Dendritic cell treated with granulocyte-macrophage colony-stimulating factor and Interleukin-4, amounts not matched to agents 40 ng/mL and 50 ng/mL, for 4 days (primary cell): ENCODE results near the gene NISCH.

ENCODE experiments used
- H3K27ac Mint-ChIP-seq: one replicate; pipeline ENCODE4 v1.8.0; 2022; ENCODE audit warnings: mild to moderate bottlenecking, mixed read lengths
- H3K27me3 Mint-ChIP-seq: one replicate; pipeline ENCODE4 v1.8.0; 2022; ENCODE audit warnings: mild to moderate bottlenecking, mixed read lengths
- H3K36me3 Mint-ChIP-seq: one replicate; pipeline ENCODE4 v1.8.0; 2022; ENCODE audit warnings: low read depth, mixed read lengths
- H3K4me1 Mint-ChIP-seq: one replicate; pipeline ENCODE4 v1.8.0; 2022; ENCODE audit warnings: low read depth, mixed read lengths
- H3K4me3 Mint-ChIP-seq: one replicate; pipeline ENCODE4 v1.8.0; 2022; ENCODE audit warnings: mild to moderate bottlenecking, moderate library complexity, mixed read lengths
- H3K9me3 Mint-ChIP-seq: one replicate; pipeline ENCODE4 v1.8.0; 2022; ENCODE audit warnings: mixed read lengths
- intact Hi-C: fragments of 100-400 bp; cut with micrococcal nuclease; formaldehyde crosslinking; loops from one replicate; pipeline ENCODE4 v1.15.0; 2022

NISCH gene

DNA sequence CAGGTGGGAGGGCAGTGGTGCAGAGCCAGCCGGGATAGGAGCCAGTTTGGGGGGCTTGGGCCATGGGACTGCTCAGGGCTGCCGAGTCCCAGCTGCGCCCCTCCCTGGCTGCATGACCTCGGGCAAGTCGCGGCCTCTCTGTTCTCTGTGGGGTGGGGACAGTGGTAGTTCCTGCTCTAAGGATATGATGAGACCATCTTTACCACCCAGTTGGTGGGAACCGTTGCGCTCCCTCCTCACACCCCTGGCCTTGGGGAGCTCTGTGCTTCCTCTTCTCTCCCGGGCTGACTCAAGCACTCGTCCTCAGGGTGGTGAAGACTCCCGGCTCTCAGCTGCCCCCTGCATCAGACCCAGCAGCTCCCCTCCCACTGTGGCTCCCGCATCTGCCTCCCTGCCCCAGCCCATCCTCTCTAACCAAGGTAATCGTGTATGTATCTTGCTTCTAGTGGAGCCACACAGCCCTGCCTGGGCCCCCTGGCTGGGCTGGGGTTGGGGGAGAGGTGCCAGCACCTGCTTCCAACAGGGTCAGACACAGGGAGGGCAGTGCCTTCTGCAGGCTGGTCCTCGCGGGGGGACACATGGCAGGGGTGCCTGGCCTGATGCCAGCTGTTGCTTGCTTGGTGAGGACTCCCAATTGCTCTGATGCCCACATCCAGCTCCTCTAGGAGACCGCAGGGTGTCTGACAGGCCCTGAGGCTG, 24.6 kb downstream of the NISCH start:
- intact Hi-C loops = no loop called here
- H3K36me3 Mint-ChIP-seq = peaks cover 90% of the 10 kb centered on the region
- H3K27me3 Mint-ChIP-seq = no peaks in the 10 kb centered on the region
- H3K4me3 Mint-ChIP-seq = peak overlapping the region; percentile 63
- peak overlapping the region; percentile 85 for H3K27ac Mint-ChIP-seq
- H3K9me3 Mint-ChIP-seq = no peaks in the 10 kb centered on the region
- H3K4me1 Mint-ChIP-seq = peaks cover 85% of the 10 kb centered on the region

DNA sequence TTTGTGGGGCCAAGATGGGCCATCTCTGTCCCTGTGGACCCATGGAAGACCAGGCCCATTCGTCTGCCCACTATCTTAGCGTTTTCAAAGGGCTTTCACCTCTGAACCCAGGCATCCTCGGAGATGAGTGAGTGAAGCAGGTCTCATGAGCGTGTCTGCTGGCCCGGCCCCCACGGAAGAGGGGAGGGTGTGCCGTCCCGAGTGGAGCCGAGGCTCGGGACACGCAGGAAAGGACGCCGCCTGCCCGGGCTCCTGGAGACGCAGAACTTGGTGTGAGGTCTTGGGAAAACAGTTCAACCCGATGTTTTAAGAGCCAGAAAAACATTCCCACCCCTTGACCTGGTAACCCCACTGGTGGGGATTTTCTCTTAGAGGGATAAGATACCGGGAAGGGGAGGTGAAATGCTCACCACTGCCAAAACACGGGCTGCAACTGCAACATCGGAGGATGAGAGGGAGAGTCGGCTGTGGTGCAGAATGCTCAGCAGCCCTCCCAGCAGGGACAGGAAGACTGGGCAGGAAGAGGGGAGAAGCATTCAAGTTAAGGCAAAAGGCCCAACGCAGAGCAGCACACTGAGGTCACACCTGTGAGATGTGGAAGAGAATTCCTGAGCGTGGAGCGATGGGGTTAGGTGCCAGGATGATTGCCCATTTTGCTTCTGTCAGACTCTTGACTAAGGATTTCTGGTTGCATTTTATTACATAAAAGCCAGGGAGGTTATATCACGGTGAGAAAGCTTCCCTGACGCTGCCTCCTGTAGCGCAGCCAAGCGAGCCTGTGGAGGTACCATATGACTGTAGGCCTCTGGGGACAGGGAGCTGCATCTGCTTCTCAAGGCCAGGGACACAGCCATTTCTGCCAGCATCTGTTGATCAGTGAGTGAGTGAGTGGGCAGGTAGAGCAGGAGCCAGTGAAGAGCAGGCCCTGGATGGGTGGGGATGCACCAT, 25.6 kb downstream of the NISCH start:
- Mint-ChIP-seq H3K4me3 (no peak overlapping the region), H3K9me3 (no peaks in the 10 kb centered on the region), H3K36me3 (peaks cover 92% of the 10 kb centered on the region), H3K27ac (no peak overlapping the region), H3K4me1 (peaks cover 81% of the 10 kb centered on the region), H3K27me3 (no peaks in the 10 kb centered on the region)
- intact Hi-C loops = no loop called here

DNA sequence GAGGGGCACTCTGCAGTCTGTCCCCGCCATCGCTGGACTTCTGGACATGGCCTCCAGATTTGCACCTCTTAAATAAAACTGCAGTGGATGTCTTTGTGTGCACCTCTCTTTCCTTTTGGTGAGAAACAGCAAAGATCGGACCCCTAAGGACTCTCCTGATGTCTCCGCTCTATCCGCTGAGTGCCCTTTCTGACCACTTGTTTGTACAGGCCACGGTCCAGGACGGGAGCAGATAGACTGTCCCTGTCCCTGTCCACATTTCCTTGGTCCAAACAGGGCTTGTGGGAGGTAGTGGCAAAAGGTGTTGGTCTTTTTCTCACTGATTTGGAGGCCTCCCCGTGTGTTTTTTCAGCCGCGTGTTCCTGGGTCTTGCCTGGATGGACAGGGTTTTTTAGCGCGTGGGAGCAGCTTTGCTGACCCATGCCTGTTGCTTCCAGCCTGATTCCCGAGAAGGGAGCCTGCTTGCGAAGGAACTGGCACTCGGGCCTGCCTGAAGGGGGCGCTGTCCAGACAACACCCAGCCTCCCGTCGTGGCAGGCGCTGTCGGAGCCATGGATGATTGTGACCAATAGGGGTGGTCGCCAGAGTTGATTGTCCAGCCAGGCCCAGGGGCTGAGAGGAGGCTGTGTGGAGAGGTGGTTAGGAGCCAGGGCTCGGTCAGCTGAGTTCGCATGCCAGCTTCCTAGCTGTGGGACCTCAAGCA, 26.6 kb downstream of the NISCH start:
- Mint-ChIP-seq H3K36me3 (peaks cover 100% of the 10 kb centered on the region), H3K27me3 (no peaks in the 10 kb centered on the region), H3K9me3 (no peaks in the 10 kb centered on the region), H3K4me3 (no peak overlapping the region), H3K27ac (no peak overlapping the region), H3K4me1 (peaks cover 72% of the 10 kb centered on the region)
- intact Hi-C loops = no loop called here

DNA sequence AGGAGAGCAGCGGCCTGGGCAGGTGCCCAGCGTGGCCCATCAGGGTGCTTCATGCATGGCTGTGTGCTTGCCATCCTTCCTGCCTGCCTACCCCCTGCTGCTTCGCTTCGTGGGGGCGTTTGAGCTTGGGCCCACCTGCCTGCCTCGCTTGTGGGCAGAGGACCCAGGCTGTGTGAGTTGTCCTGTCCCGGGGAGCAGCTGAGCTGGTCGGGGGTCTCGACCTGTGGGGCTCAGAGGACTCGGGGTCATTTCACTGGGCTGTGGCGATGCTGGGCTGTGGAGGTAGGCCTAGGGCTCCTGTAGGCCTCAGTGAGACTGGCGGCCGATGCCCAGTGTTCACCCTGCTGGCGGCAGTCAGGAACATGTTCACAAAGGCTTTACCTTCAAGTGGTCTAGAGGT, 27.7 kb downstream of the NISCH start:
- H3K27me3 Mint-ChIP-seq = no peaks in the 10 kb centered on the region
- no peak overlapping the region for H3K4me3 Mint-ChIP-seq
- intact Hi-C loops = no loop called here
- peaks cover 61% of the 10 kb centered on the region for H3K4me1 Mint-ChIP-seq
- no peak overlapping the region for H3K27ac Mint-ChIP-seq
- peaks cover 100% of the 10 kb centered on the region for H3K36me3 Mint-ChIP-seq
- no peaks in the 10 kb centered on the region for H3K9me3 Mint-ChIP-seq

DNA sequence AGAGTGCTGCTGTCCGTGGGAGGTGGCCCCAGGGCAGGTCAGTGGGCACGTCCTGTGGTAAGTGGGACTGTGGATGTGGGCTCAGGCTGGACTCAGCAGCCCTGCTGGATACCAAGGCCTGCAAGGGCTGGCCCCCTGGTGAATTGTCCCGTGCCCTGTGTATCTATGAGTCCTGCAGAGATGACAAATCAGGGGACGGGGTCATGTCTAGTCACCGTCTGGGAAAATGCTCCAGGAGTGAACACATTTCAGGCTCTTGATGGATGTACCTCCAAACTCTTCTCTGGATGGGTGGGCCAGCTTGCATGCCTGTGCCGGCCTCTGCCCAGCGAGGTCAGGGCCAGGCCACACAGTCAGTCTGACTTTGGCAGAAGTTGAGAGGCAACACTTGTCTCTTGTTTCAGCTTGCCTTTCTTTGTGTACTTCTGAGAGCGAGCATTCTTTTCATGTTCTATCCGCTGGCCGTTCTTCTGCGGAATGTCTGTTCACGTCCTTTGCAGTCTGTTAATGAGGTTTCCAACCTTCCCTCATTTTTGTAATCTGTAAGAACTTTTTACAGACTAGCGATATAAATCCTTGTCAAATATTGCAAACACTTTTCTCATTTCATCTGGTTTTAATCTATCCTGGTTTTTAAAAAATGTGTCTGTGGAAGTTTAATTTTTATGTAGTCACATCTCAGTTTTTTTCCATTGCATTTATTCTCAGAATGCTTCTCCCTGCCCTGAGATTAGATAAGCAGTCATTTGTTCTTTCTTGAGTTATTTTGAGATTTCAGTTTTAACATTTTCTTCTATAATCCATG, 28.4 kb downstream of the NISCH start:
- peaks cover 100% of the 10 kb centered on the region for H3K36me3 Mint-ChIP-seq
- H3K27me3 Mint-ChIP-seq = no peaks in the 10 kb centered on the region
- no peak overlapping the region for H3K4me3 Mint-ChIP-seq
- no peak overlapping the region for H3K27ac Mint-ChIP-seq
- H3K4me1 Mint-ChIP-seq = peaks cover 57% of the 10 kb centered on the region
- intact Hi-C loops = no loop called here
- H3K9me3 Mint-ChIP-seq = no peaks in the 10 kb centered on the region

DNA sequence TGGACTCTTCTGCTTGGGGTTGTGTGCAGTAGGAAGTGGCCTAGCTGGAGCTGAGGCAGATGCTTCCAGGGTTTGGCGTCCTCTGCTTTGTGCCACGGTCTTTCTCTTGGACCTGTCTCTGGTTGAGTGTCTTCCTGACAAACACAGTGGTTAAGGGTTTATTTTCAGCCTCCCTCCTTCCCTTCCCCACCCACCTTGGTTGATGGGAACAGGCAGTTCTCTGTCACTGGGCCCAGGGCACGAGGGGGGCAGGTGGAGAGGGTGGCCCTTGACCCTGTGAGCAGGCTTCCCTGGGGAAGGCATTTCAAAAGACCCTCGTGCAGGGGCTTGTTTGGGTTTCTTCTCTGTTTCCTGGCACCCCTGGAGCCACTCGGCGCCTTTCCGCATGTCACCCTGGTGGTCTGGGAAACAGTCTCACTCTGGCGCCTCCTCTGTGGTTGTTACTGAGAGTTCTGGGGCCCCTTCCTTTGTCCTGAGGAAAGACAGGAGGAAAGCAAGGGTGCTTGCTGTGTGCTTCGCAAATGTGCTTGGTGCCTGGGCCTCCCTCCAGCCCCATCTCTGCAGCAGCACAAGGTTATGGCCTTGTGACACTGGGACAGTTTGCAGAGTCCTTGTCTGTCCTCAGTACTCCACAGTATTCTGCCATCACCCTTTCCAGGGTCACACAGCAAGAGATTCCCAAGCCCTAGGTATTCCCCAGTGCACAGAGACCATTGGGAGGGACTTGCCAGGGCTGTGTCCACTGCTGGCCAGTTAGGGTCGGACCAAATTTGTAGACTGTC, 29.5 kb downstream of the NISCH start:
- intact Hi-C loops = no loop called here
- no peak overlapping the region for H3K4me3 Mint-ChIP-seq
- peaks cover 100% of the 10 kb centered on the region for H3K36me3 Mint-ChIP-seq
- peaks cover 57% of the 10 kb centered on the region for H3K4me1 Mint-ChIP-seq
- H3K27ac Mint-ChIP-seq = peak overlapping the region; percentile 10
- no peaks in the 10 kb centered on the region for H3K27me3 Mint-ChIP-seq
- no peaks in the 10 kb centered on the region for H3K9me3 Mint-ChIP-seq

DNA sequence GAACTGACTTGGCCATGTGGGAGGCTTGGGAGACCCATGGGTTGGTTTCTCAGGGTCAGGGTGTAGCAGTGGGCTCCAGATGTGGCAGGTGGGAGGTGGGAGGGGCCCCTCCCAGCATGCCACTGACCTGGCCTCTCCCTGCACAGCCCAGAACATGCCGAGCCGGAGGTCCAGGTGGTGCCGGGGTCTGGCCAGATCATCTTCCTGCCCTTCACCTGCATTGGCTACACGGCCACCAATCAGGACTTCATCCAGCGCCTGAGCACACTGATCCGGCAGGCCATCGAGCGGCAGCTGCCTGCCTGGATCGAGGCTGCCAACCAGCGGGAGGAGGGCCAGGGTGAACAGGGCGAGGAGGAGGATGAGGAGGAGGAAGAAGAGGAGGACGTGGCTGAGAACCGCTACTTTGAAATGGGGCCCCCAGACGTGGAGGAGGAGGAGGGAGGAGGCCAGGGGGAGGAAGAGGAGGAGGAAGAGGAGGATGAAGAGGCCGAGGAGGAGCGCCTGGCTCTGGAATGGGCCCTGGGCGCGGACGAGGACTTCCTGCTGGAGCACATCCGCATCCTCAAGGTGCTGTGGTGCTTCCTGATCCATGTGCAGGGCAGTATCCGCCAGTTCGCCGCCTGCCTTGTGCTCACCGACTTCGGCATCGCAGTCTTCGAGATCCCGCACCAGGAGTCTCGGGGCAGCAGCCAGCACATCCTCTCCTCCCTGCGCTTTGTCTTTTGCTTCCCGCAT, 31.8 kb downstream of the NISCH start:
- H3K27ac Mint-ChIP-seq = peak overlapping the region; percentile 11
- peaks cover 63% of the 10 kb centered on the region for H3K4me1 Mint-ChIP-seq
- no peaks in the 10 kb centered on the region for H3K27me3 Mint-ChIP-seq
- H3K9me3 Mint-ChIP-seq = no peaks in the 10 kb centered on the region
- H3K36me3 Mint-ChIP-seq = peaks cover 100% of the 10 kb centered on the region
- intact Hi-C loops = no loop called here
- no peak overlapping the region for H3K4me3 Mint-ChIP-seq

DNA sequence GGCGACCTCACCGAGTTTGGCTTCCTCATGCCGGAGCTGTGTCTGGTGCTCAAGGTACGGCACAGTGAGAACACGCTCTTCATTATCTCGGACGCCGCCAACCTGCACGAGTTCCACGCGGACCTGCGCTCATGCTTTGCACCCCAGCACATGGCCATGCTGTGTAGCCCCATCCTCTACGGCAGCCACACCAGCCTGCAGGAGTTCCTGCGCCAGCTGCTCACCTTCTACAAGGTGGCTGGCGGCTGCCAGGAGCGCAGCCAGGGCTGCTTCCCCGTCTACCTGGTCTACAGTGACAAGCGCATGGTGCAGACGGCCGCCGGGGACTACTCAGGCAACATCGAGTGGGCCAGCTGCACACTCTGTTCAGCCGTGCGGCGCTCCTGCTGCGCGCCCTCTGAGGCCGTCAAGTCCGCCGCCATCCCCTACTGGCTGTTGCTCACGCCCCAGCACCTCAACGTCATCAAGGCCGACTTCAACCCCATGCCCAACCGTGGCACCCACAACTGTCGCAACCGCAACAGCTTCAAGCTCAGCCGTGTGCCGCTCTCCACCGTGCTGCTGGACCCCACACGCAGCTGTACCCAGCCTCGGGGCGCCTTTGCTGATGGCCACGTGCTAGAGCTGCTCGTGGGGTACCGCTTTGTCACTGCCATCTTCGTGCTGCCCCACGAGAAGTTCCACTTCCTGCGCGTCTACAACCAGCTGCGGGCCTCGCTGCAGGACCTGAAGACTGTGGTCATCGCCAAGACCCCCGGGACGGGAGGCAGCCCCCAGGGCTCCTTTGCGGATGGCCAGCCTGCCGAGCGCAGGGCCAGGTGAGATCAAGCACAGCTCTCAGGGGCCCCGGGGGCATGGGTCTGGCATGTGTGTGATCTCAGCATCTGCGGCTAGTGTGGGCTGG, 32.6 kb downstream of the NISCH start:
- H3K36me3 Mint-ChIP-seq = peaks cover 100% of the 10 kb centered on the region
- no peaks in the 10 kb centered on the region for H3K9me3 Mint-ChIP-seq
- no peaks in the 10 kb centered on the region for H3K27me3 Mint-ChIP-seq
- H3K27ac Mint-ChIP-seq = no peak overlapping the region
- intact Hi-C loops = no loop called here
- H3K4me3 Mint-ChIP-seq = no peak overlapping the region
- H3K4me1 Mint-ChIP-seq = peaks cover 66% of the 10 kb centered on the region

DNA sequence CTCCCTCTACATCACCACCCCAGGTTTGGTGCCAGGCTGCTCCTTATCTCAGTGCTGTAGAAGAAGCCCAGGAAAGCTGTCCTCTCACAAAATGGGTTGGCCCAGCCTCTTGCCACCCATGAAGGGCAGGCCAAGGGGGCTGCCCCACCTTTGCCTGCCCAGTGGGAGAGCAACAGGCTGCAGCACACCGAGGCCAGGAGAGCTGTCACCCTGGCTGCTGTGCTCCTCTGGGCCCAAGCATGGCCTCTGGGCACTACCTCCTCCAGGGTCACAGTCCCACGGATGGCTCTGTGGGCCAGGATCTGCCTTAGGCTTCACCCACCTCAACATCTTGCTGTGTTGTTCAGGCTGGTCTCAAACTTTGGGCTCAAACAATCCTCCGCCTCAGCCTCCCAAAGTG, 33.3 kb downstream of the NISCH start:
- intact Hi-C loops = no loop called here
- peaks cover 67% of the 10 kb centered on the region for H3K4me1 Mint-ChIP-seq
- peak overlapping the region; percentile 97 for H3K27ac Mint-ChIP-seq
- H3K36me3 Mint-ChIP-seq = peaks cover 100% of the 10 kb centered on the region
- H3K9me3 Mint-ChIP-seq = no peaks in the 10 kb centered on the region
- H3K27me3 Mint-ChIP-seq = no peaks in the 10 kb centered on the region
- H3K4me3 Mint-ChIP-seq = no peak overlapping the region

DNA sequence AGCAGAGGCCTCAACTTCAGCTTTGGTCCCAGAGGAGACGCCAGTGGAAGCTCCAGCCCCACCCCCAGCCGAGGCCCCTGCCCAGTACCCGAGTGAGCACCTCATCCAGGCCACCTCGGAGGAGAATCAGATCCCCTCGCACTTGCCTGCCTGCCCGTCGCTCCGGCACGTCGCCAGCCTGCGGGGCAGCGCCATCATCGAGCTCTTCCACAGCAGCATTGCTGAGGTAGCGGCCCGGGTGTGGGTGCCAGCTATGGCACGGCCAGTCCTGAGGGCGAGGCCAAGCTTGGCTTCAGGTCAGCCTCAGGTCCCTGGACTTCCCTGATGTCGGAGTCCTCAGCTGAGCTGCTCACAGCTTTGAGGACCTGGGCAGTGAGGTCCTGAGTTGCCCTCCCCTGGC, 34.0 kb downstream of the NISCH start:
- no peaks in the 10 kb centered on the region for H3K9me3 Mint-ChIP-seq
- H3K27me3 Mint-ChIP-seq = no peaks in the 10 kb centered on the region
- peaks cover 73% of the 10 kb centered on the region for H3K4me1 Mint-ChIP-seq
- H3K27ac Mint-ChIP-seq = peak overlapping the region; percentile 97
- peaks cover 94% of the 10 kb centered on the region for H3K36me3 Mint-ChIP-seq
- H3K4me3 Mint-ChIP-seq = no peak overlapping the region
- intact Hi-C loops = no loop called here

DNA sequence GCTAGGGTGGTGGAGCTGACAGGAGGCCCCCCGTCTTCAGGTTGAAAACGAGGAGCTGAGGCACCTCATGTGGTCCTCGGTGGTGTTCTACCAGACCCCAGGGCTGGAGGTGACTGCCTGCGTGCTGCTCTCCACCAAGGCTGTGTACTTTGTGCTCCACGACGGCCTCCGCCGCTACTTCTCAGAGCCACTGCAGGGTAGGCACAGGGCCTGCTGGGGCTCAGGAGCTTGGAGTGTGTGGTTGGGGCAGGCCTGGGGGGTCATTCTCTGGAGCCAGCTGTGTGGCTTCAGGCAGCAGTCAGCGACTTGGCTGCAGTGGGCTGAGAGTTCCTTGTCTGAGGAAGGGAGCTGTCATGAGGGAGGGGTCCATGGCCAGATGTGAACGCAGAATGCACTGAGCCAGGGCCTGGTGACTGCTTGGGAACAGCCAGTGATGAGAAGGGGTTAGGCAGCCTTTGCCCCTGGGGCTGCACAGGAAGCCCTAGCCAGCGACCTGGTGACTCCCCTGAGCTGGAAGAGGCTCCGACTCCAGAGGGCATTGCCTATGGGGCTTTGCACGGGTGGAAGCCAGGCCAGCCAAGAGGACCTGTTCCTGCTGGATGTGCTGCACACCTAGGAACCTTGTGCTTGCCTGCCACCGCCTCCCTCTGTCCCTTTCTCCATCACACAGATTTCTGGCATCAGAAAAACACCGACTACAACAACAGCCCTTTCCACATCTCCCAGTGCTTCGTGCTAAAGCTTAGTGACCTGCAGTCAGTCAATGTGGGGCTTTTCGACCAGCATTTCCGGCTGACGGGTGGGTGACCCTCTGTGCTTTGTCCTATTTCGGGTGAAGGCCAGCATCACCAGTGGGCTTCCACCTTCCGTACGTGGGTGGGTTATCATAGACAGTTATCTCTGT, 34.9 kb downstream of the NISCH start:
- peak overlapping the region; percentile 97 for H3K27ac Mint-ChIP-seq
- intact Hi-C loops = no loop called here
- no peaks in the 10 kb centered on the region for H3K9me3 Mint-ChIP-seq
- H3K4me3 Mint-ChIP-seq = peak overlapping the region; percentile 64
- H3K36me3 Mint-ChIP-seq = peaks cover 92% of the 10 kb centered on the region
- peaks cover 70% of the 10 kb centered on the region for H3K4me1 Mint-ChIP-seq
- no peaks in the 10 kb centered on the region for H3K27me3 Mint-ChIP-seq
